ENCODE measurements around the gene SPRY1.

Gene SPRY1, protein sequence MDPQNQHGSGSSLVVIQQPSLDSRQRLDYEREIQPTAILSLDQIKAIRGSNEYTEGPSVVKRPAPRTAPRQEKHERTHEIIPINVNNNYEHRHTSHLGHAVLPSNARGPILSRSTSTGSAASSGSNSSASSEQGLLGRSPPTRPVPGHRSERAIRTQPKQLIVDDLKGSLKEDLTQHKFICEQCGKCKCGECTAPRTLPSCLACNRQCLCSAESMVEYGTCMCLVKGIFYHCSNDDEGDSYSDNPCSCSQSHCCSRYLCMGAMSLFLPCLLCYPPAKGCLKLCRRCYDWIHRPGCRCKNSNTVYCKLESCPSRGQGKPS

DNA sequence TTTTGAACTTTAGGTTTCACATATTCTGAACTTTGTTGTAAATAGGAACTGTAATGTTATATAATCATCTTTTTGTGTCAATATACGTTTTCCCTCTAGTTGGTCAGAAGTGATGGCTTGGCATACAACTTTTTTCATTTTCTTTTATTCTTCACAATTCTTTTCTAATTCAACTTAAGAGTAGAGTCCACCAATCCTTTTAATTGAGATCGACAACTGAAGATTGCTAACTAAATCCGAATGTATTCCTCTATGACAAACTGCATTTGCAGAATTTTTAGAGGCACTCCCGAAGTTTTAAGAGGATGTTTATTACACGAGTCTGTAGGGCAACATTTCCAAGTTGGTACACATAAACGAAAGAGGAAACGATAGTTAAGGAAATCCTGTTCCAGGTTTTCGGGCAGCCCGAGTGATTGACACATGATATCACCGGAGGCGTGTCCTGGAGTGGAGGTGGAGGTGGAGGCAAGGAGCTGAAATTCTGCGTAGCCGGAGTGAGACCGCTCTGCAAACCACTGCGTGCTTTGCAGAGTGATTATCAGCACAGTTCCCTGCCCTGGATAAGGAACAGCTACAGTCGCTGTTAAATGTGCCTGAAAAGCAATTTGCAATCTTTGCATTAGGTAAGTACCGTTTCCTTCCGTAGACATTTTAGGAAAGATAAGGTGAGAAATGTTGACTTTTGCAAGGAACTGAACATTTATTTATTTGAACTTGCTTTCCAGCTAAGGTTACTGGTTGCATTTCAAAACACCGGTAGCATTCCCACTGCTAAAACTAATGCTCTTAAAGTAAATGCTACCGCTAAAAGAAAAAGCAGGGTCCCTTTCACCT lies at the start of gene SPRY1:
TSS of gene SPRY1 (plus strand) at position 489 of the 837 bp plus-strand sequence. CDS start 4,797 bp downstream, outside the sequence.
- peak; percentile 37 for DNase-seq (ENCODE audit: low read depth)

GRCh38 chr4:123346951-123347350 lies 49.6 kb upstream of the SPRY1 start:
- no peak for DNase-seq (ENCODE audit: low read depth)

GRCh38 chr4:123348946-123349345 lies 47.6 kb upstream of the SPRY1 start:
- no peak for DNase-seq (ENCODE audit: low read depth)

DNA sequence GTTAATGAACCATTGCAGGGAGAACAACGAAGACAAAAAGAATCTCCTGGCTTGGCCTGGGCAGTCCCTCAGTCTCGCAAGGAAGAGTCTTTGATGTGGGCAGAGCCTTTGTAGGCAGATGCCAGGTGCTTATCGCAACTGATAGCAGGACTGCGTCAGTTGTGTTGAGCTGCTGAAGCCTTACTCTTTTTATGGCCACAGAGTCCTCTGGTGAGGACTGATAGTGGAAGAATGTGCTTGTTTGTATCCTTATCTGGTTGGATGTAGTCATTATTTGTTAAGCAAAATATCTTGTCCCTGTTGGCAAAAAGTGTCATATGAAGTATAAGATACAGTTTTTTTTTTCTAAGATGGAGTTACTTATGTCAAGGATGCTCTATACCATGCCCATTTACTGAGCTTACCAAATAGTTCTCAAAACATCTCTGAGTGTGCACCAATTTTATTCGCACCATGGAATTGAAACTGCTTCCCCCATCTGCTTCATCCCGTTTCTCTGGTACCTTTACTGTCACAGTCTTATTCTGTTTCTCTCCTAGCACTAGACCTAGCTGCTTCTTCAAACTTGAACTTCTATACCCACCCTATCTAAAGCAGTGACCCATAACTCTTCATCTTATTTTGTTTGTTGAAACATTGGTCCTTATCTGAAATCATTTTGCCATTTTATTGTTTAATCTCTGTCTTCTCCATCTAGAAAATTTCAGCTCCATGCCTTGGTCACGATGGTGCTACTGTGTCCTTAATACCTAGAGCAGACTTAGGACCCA lies 47.0 kb upstream of the SPRY1 start:
- no peak for DNase-seq (ENCODE audit: low read depth)

GRCh38 chr4:123350191-123350544 lies 46.4 kb upstream of the SPRY1 start:
- DNase-seq (ENCODE audit: low read depth), result no peak

DNA sequence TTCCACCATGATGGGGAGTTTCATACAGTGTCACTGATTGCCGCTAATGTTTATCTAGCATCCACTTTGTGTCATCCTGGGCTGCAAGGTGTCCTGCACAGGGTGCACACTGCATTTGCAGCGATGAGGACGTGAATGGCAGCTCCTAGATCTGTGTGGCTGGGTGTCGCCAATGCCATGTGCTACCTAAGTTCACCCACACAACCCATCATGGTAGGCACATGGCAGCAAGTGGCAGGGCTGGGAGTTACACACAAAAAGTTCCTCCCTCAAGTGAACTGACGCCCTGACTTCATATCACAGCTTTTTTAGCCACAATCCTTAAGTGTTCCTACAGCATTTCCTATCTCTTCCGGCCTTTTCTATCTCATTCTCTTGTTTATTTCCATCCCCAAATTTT lies 45.9 kb upstream of the SPRY1 start:
- DNase-seq (ENCODE audit: low read depth), result no peak

DNA sequence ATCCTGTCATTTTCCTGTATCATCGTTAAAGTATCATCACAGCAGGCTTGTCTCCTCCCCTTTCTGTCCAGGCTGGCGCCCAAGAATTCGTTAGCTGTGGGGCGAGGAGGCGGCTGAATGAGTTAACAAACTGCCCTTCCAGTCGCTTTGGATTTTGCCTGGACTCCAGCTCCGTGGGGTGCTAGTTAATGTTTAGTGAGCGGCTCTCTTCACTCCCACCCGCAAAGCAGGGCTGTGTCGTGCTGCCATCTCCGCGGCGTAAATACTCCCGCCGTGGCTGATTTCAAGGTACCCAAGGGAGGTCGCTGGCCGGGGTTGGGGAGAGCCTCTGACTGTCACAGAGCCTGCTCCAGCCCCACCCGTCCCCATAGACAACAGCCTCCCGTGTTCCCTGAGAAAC lies 44.9 kb upstream of the SPRY1 start:
- no peak for DNase-seq (ENCODE audit: low read depth)

- no peak for DNase-seq (ENCODE audit: low read depth)
These were observed 44.2 kb upstream of the SPRY1 start for GRCh38 chr4:123352240-123352945.

DNA sequence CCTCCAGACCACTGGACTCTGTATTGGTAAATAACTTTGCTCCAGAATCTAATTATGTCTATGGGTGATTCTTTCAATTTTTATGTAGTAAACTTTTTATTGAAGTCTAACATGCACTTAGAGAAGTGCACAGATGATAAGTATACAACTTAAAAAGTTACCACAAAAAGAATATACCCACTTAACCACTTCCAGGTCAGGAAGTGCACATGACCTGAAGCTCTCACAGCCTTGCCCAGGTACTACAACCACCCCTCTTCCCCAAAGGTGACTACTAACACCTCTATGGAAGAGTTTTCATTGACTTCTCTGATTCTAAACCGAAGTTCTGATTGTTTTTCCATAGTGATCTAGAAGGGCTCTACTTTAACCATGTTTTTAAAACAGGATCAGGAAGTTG lies 43.6 kb upstream of the SPRY1 start:
- DNase-seq (ENCODE audit: low read depth), result no peak

DNA sequence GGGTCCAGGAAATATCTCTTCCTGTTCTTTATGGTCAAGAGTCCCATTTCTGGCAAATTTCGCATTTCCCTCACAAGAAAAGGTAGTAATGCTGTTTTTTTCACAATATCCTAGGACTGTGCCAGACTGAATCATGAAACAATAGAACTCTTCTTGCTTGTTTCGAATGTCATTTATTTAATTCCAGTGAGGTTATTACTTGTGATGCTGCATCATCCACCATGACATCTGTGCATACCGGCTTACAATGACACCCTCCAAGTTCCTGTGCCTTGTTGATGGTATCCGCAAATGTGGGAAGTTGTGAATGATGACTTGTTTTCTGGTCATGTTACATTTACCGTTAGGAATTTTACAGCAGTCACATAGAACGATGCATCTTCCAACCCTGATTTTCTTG lies 42.9 kb upstream of the SPRY1 start:
- no peak for DNase-seq (ENCODE audit: low read depth)

DNA sequence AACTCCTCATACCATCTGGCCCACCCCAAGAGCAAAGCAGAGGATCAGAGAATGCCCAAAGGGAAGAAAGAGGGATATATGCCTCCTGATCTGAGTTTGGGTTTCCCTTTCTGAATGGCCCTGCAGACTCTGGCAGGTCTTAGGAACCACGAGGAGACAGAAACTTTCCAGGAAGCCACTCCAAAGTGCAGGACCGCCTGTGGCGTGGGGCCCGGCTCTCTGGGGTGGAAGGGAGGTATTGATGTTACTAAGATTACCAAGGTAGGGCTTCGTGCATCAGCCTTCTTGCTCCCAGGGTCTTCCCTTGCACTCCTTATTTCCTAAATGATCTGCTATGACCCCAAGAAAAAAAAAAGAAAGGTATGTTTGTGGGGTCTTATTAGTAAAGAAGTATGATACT lies 41.9 kb upstream of the SPRY1 start:
- DNase-seq (ENCODE audit: low read depth), result no peak

DNA sequence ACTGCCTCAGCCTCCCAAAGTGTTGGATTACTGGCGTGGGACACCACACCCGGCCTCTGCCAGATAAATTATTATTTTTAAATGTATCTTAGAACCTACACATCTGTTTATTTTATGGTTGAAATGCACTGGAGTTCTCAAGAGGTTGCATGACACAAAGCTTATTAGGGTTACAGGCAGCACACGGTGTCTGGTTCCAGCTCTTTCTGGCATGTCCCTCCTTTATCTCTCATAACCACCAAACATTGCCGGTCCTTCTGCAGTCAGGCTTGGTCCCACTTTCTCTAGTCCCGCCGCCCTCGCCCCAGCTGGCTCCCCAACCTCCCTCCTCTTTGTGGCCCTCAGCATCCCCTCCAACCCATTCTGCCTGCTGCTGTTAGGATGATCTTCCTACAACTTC lies 39.7 kb upstream of the SPRY1 start:
- DNase-seq (ENCODE audit: low read depth), result no peak

DNA sequence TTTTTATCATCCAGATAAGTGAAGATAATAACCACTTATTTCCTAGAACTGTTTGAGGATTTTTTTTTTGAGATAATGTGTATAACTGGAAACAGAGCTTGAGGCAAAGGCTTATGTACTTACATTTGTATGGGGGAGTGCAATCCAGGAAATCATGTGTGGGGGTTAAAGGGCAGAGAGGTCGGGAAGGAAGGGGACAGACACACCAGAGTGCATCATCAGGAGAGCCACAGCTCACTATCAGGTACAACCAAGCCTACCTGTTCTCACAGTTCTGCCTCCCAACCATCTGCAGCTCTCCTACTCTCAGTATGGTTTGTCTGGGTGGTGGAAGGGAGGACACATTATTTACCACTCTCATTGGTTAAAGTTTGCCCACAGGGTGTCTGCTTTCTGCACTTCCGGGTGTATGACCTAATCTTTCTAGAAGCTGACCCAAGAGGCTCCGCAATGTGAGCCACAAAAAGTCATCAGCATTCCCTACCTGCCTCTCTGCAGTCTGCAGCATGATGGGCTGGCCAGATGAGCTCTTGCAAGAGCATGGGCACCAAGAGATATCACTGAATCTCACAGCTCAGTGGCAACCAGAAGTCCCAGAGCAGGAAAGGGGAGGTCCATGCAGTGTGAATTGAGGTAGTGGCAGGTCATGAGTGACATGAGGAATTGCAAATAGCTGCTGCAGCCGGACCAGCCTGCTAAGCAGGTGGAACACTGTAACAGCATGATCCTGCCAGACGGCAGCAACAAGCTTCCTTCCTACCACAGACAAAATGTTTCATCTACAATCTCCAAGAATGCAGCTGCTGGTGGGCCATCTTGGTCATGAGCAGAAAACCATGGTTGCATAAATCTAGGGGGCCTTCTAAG lies 36.9 kb upstream of the SPRY1 start:
- no peak for DNase-seq (ENCODE audit: low read depth)

DNA sequence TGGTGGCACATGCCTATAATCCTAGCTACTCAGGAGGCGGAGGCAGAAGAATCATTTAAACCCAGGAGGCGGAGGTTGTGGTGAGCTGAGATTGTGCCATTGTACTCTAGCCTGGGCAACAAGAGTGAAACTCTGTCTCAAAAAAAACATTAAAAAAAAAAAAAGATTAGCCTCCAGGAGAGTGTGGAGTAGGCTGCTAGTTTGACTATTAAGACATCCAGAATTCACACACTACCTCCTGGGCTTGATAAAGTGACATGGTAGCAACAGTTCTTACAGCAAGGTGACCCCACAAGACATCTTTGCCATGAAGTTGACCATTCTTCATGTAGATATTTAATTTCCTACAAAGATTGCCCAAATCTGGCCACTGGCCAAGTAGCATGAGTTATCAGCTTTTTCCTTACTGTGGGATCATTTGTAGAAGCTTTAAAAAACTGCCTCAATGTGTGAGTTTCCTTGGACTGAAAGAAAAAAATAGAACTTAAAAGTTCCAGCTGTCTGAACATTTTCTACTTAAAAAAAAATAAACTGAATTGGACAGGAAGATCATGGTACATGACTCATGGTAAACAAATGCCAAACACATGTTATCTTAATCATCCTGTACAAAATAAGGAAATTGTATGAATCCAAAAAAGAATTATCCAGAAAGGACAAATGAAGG lies 35.3 kb upstream of the SPRY1 start:
- DNase-seq (ENCODE audit: low read depth), result no peak

DNA sequence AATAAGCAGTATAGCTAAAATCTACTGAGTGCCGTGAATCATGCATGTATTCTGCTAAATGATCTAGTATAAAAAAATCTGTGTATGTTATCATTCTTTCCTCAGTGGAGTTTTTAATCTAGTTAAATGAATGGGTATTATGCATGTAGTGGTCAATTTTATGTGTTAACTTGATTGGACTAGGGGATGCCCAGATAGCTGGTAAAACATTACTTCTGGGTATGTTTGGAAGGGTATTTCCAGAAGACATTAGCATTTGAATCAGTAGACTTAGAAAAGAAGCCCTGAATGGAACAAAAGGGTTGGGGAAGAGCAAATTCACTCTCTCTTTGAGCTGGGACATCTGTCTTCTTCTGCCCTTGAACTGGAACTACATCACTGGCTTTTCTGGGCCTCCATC lies 34.5 kb upstream of the SPRY1 start:
- DNase-seq (ENCODE audit: low read depth), result no peak

- no peak for DNase-seq (ENCODE audit: low read depth)
These were observed 32.9 kb upstream of the SPRY1 start for GRCh38 chr4:123363729-123364128.

GRCh38 chr4:123364906-123365305 lies 31.7 kb upstream of the SPRY1 start:
- DNase-seq (ENCODE audit: low read depth), result no peak

DNA sequence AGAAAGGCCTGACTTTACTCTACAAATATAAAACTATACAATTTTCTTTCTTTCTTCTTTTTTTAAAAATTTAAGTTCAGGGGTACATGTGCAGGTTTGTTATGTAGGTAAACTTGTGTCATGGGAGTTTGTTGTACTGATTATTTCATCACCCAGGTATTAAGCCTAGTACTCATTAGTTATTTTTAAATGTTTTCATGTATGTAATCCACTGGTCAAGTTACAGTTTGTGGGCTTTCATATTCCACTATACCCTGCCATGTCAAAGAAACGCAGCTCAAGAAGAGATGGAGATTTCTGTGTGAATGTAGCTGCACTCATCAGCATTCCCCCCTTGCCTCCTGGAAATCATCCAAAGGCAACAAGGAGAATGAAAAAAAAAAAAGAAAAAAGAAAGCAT lies 31.2 kb upstream of the SPRY1 start:
- no peak for DNase-seq (ENCODE audit: low read depth)

- DNase-seq (ENCODE audit: low read depth), result no peak
These were observed 30.3 kb upstream of the SPRY1 start for GRCh38 chr4:123366144-123366748.

GRCh38 chr4:123378794-123379193 lies 17.8 kb upstream of the SPRY1 start:
- DNase-seq (ENCODE audit: low read depth), result no peak

Data from activated T-helper 1 cell treated with Interleukin-2 at 50 U/mL for 16 hours (primary cell).